HCT116 (cell line): Measurements from ENCODE around the gene BLOC1S5. TPM values are rescaled to one million over a fixed set of nuclear protein-coding genes. Genes with fewer than 3 reads are reported as not detected.

Experiments used
- ATAC-seq: fragments of 200-7000 bp; cut with Tn5 transposase; 2 replicates; pipeline ENCODE4 v1.9.1; 2020; ENCODE audit warnings: mild to moderate bottlenecking, moderate library complexity
- BruUV-seq: library from RNA; stranded (reverse); fragments of 400-500 nt; replicated peaks from 2 replicates; lab custom pipeline; 2021; lab: Mats Ljungman, UMichigan
- CTCF ChIA-PET: fragments of 300-600 bp; sonication (Branson Sonifier 250); formaldehyde crosslinking; loops from one replicate; lab custom pipeline; 2021; ENCODE audit warnings: antibody characterized with exemption; lab: Charles Lee
- POLR2A ChIA-PET: fragments of 300-600, 350-600 bp; sonication (Branson Sonifier 250); formaldehyde crosslinking; loops from one replicate; lab custom pipeline; 2021; ENCODE audit warnings: antibody characterized with exemption; lab: Charles Lee
- RAD21 ChIA-PET, 2 experiments: fragments of 300-600 bp; sonication (Branson Sonifier 250); formaldehyde crosslinking; loops; one replicate each; lab custom pipeline; 2023; ENCODE audit warnings: low total read pairs in 2 of 2; ENCODE audit not compliant: uncharacterized antibody in 2 of 2, unreplicated experiment in 2 of 2, low non-redundant PET in 1 of 2; lab: Charles Lee
- DNase-seq: peaks from one replicate; pipeline ENCODE4 v3.0.0-alpha.2; 2010; ENCODE audit warnings: low read depth, low spot score
- H2AFZ ChIP-seq: fragments of 200-600 bp; shearing (Covaris generic), sonication (generic); 2 replicates; pipeline ENCODE4 v1.6.1; 2017; ENCODE audit warnings: low read depth, mixed run types, mixed read lengths, antibody characterized with exemption, low read length; ENCODE audit not compliant: poor library complexity, severe bottlenecking
- H3K27ac ChIP-seq: 2 replicates; pipeline ENCODE4 v1.5.1; 2012; ENCODE audit warnings: low read depth, low read length
- H3K27me3 ChIP-seq: fragments of 200-600 bp; sonication (generic); 2 replicates; pipeline ENCODE4 v1.6.1; 2016; ENCODE audit warnings: mixed run types, low read length, mixed read lengths; ENCODE audit not compliant: insufficient read depth
- H3K36me3 ChIP-seq, 2 experiments: fragments of 200-500 bp in 1 of 2; fragments of 200-600 bp in 1 of 2; sonication (Bioruptor generic) in 1 of 2; sonication (generic) in 1 of 2; 2 replicates each; pipeline versions ENCODE4 v1.5.1 to v1.6.1; 2014 to 2016; ENCODE audit warnings: low read length in 2 of 2, inconsistent platforms in 1 of 2, mixed read lengths in 1 of 2, mixed run types in 1 of 2; ENCODE audit not compliant: insufficient read depth in 2 of 2, control insufficient read depth in 1 of 2
- H3K4me1 ChIP-seq, 2 experiments: fragments of 200-600 bp in 1 of 2; sonication (generic) in 1 of 2; 2 replicates each; pipeline versions ENCODE4 v1.5.1 to v1.6.1; 2012 to 2017; ENCODE audit warnings: low read length in 2 of 2, inconsistent platforms in 1 of 2, mild to moderate bottlenecking in 1 of 2, mixed read lengths in 1 of 2, mixed run types in 1 of 2, moderate library complexity in 1 of 2; ENCODE audit not compliant: insufficient read depth in 2 of 2, control insufficient read depth in 1 of 2
- H3K4me2 ChIP-seq: fragments of 200-600 bp; sonication (generic); 2 replicates; pipeline ENCODE4 v1.6.1; 2017; ENCODE audit warnings: mixed run types, low read length, mixed read lengths
- H3K4me3 ChIP-seq, 2 experiments: fragments of 200-600 bp in 1 of 2; sonication (generic) in 1 of 2; replicated peaks in 1 of 2; 2 replicates each; pipeline ENCODE4 v1.5.1; 2011 to 2016; ENCODE audit warnings: low read length in 2 of 2, control low read depth in 1 of 2, low read depth in 1 of 2, mild to moderate bottlenecking in 1 of 2, mixed read lengths in 1 of 2, mixed run types in 1 of 2
- H3K79me2 ChIP-seq: fragments of 200-600 bp; sonication (generic); 2 replicates; pipeline ENCODE4 v1.6.1; 2017; ENCODE audit warnings: mild to moderate bottlenecking, mixed run types, low read length, moderate library complexity, mixed read lengths; ENCODE audit not compliant: insufficient read depth
- H3K9ac ChIP-seq: fragments of 200-600 bp; sonication (generic); 2 replicates; pipeline ENCODE4 v1.6.1; 2016; ENCODE audit warnings: low read length, mixed read lengths
- H3K9me2 ChIP-seq: fragments of 200-600 bp; sonication (generic), shearing (Covaris generic); 2 replicates; pipeline ENCODE4 v1.6.1; 2017; ENCODE audit warnings: mixed run types, mild to moderate bottlenecking, moderate library complexity; ENCODE audit not compliant: insufficient read depth
- H3K9me3 ChIP-seq, 2 experiments: fragments of 200-500 bp in 1 of 2; fragments of 200-600 bp in 1 of 2; sonication (Bioruptor generic) in 1 of 2; sonication (generic) in 1 of 2; 2 replicates each; pipeline ENCODE4 v1.6.1; 2014 to 2017; ENCODE audit warnings: low read length in 2 of 2, mixed read lengths in 2 of 2, inconsistent platforms in 1 of 2, low read depth in 1 of 2, mild to moderate bottlenecking in 1 of 2, mixed run types in 1 of 2, moderate library complexity in 1 of 2; ENCODE audit not compliant: control insufficient read depth in 1 of 2, insufficient read depth in 1 of 2
- H4K20me1 ChIP-seq: fragments of 200-600 bp; sonication (generic), shearing (Covaris generic); 2 replicates; pipeline ENCODE4 v1.6.1; 2017; ENCODE audit warnings: mixed run types, mild to moderate bottlenecking, moderate library complexity; ENCODE audit not compliant: insufficient read depth
- CBX3 ChIP-seq: IDR thresholded peaks from 2 replicates; pipeline ENCODE4 v1.6.1; 2012; ENCODE audit warnings: low read depth
- CEBPB ChIP-seq: IDR thresholded peaks from 2 replicates; pipeline ENCODE4 v1.6.1; 2012; ENCODE audit warnings: low read depth
- EGR1 ChIP-seq: IDR thresholded peaks from 2 replicates; pipeline ENCODE4 v1.6.1; 2012; ENCODE audit warnings: low read depth
- ELF1 ChIP-seq: IDR thresholded peaks from 2 replicates; pipeline ENCODE4 v1.6.1; 2012; ENCODE audit warnings: low read depth, borderline replicate concordance
- EZH2 ChIP-seq: fragments of 200-600 bp; sonication (generic); IDR thresholded peaks from 2 replicates; pipeline ENCODE4 v1.6.1; 2017; ENCODE audit warnings: antibody characterized with exemption, mixed run types
- EZH2phosphoT487 ChIP-seq: fragments of 200-600 bp; IDR thresholded peaks from 2 replicates; pipeline ENCODE4 v1.6.1; 2018; ENCODE audit warnings: antibody characterized with exemption, borderline replicate concordance
- FOSL1 ChIP-seq: IDR thresholded peaks from 2 replicates; pipeline ENCODE4 v1.6.1; 2012; ENCODE audit warnings: low read depth
- JUND ChIP-seq: IDR thresholded peaks from 2 replicates; pipeline ENCODE4 v1.6.1; 2012
- POLR2AphosphoS5 ChIP-seq: IDR thresholded peaks from 2 replicates; pipeline ENCODE4 v1.6.1; 2011; ENCODE audit warnings: mild to moderate bottlenecking, low read depth, low read length, moderate library complexity
- SIN3A ChIP-seq: IDR thresholded peaks from 2 replicates; pipeline ENCODE4 v1.6.1; 2012; ENCODE audit warnings: low read depth
- SRF ChIP-seq: IDR thresholded peaks from 2 replicates; pipeline ENCODE4 v1.6.1; 2012; ENCODE audit warnings: low read depth
- YY1 ChIP-seq: IDR thresholded peaks from 2 replicates; pipeline ENCODE4 v1.6.1; 2011; ENCODE audit warnings: low read length, low read depth, moderate library complexity, mild to moderate bottlenecking; ENCODE audit not compliant: insufficient replicate concordance; ENCODE audit errors: extremely low read depth
- ZFX ChIP-seq: fragments of 450-650 bp; IDR thresholded peaks from 2 replicates; pipeline ENCODE4 v1.6.1; 2017
- ZNF274 ChIP-seq: fragments of 200-500 bp; sonication (Bioruptor generic); IDR thresholded peaks from 2 replicates; pipeline ENCODE4 v1.6.1; 2014; ENCODE audit warnings: mild to moderate bottlenecking, low read depth, low read length, inconsistent platforms
- intact Hi-C: fragments of 100-400 bp; cut with micrococcal nuclease; formaldehyde crosslinking; loops from 2 replicates; pipeline ENCODE4 v1.10.0; 2022
- total RNA-seq: library from RNA; stranded (reverse); gene quantifications from one replicate; pipeline ENCODE4 v1.2.1, GENCODE V29; 2021; ENCODE audit not compliant: unreplicated experiment
- TF ChIP-seq, protein P1 (sequence below): IDR thresholded peaks from 2 replicates; pipeline ENCODE4 v1.6.1; 2012
- TF ChIP-seq, protein P2 (sequence below): IDR thresholded peaks from 2 replicates; pipeline ENCODE4 v1.6.1; 2012; ENCODE audit warnings: low read depth
- TF ChIP-seq, protein P3 (sequence below): IDR thresholded peaks from 2 replicates; pipeline ENCODE4 v1.6.1; 2012
- TF ChIP-seq, protein P4 (sequence below), 3 experiments: fragments of 200-600 bp in 1 of 3; sonication (generic) in 1 of 3; IDR thresholded peaks in 2 of 3; conservative IDR thresholded peaks in 1 of 3; 2 replicates each; pipeline ENCODE4 v1.5.1; 2012 to 2017; ENCODE audit warnings: low read depth in 2 of 3, low read length in 2 of 3, antibody characterized with exemption in 1 of 3, borderline replicate concordance in 1 of 3, control low read depth in 1 of 3, mild to moderate bottlenecking in 1 of 3, mixed read lengths in 1 of 3, mixed run types in 1 of 3, moderate library complexity in 1 of 3; ENCODE audit not compliant: insufficient read depth in 1 of 3

Gene BLOC1S5
- total RNA-seq, 1 experiment from 2014 or later, result 12.0 TPM

DNA sequence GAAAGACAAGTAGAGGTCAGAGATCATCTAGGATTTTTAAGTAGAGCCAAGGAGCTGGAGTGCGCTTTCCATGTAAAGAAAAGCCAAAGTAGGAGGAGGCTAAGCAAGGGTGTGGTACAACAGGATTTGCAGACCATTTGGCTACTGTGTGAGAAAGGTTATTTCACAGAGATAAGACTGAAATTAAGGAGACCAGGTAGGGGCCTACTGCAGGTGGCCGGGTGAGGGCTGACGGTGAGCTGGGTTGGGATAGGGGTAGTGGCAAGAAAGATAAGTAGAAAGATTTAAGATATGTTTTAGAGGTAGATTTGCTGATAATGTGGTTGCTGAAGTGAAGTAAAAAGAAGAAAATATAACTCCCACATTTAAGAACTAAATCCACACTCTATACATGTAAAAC, 3.8 kb downstream of the BLOC1S5 start:
- ChIA-PET POLR2A (no interaction called here), RAD21 (no interaction called here)
- no peak for ATAC-seq
- Histone ChIP-seq H3K9me2 (no peaks in the 10 kb centered on the region), H3K4me3 (no peak overlapping the region), H3K27me3 (no peaks in the 10 kb centered on the region)
- TF ChIP-seq SRF, result no peak
- no peak for TF ChIP-seq POLR2AphosphoS5
- no peak for TF ChIP-seq FOSL1
- no peak for TF ChIP-seq YY1
- no peak for TF ChIP-seq ZFX
- TF ChIP-seq, protein P1, sequence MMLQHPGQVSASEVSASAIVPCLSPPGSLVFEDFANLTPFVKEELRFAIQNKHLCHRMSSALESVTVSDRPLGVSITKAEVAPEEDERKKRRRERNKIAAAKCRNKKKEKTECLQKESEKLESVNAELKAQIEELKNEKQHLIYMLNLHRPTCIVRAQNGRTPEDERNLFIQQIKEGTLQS, result no peak
- no peak for TF ChIP-seq EZH2phosphoT487
- TF ChIP-seq, protein P2, sequence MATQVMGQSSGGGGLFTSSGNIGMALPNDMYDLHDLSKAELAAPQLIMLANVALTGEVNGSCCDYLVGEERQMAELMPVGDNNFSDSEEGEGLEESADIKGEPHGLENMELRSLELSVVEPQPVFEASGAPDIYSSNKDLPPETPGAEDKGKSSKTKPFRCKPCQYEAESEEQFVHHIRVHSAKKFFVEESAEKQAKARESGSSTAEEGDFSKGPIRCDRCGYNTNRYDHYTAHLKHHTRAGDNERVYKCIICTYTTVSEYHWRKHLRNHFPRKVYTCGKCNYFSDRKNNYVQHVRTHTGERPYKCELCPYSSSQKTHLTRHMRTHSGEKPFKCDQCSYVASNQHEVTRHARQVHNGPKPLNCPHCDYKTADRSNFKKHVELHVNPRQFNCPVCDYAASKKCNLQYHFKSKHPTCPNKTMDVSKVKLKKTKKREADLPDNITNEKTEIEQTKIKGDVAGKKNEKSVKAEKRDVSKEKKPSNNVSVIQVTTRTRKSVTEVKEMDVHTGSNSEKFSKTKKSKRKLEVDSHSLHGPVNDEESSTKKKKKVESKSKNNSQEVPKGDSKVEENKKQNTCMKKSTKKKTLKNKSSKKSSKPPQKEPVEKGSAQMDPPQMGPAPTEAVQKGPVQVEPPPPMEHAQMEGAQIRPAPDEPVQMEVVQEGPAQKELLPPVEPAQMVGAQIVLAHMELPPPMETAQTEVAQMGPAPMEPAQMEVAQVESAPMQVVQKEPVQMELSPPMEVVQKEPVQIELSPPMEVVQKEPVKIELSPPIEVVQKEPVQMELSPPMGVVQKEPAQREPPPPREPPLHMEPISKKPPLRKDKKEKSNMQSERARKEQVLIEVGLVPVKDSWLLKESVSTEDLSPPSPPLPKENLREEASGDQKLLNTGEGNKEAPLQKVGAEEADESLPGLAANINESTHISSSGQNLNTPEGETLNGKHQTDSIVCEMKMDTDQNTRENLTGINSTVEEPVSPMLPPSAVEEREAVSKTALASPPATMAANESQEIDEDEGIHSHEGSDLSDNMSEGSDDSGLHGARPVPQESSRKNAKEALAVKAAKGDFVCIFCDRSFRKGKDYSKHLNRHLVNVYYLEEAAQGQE, result no peak
- TF ChIP-seq ZNF274, result no peak
- TF ChIP-seq CBX3, result no peak
- TF ChIP-seq EGR1, result no peak
- TF ChIP-seq SIN3A, result no peak
- no peak for TF ChIP-seq JUND
- no peak for TF ChIP-seq ELF1
- TF ChIP-seq, protein P3, sequence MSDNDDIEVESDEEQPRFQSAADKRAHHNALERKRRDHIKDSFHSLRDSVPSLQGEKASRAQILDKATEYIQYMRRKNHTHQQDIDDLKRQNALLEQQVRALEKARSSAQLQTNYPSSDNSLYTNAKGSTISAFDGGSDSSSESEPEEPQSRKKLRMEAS, result no peak
- TF ChIP-seq EZH2, result no peak
- TF ChIP-seq, protein P4, sequence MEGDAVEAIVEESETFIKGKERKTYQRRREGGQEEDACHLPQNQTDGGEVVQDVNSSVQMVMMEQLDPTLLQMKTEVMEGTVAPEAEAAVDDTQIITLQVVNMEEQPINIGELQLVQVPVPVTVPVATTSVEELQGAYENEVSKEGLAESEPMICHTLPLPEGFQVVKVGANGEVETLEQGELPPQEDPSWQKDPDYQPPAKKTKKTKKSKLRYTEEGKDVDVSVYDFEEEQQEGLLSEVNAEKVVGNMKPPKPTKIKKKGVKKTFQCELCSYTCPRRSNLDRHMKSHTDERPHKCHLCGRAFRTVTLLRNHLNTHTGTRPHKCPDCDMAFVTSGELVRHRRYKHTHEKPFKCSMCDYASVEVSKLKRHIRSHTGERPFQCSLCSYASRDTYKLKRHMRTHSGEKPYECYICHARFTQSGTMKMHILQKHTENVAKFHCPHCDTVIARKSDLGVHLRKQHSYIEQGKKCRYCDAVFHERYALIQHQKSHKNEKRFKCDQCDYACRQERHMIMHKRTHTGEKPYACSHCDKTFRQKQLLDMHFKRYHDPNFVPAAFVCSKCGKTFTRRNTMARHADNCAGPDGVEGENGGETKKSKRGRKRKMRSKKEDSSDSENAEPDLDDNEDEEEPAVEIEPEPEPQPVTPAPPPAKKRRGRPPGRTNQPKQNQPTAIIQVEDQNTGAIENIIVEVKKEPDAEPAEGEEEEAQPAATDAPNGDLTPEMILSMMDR (IDR thresholded peaks at IDR 0.05 in 2 of 3, conservative IDR thresholded peaks at IDR 0.05 in 1 of 3; ENCODE audit: borderline replicate concordance in 1 of 3, insufficient read depth in 1 of 3, low read depth in 2 of 3, low read length in 2 of 3), result no peak
- TF ChIP-seq CEBPB, result no peak
- TF ChIP-seq, all 23 proteins: peak for 0
- CTCF ChIA-PET, result no interaction called here
- no peak overlapping the region for H3K4me2 ChIP-seq
- BruUV-seq, result no TSS peak
- no peak overlapping the region for H3K9ac ChIP-seq
- intact Hi-C loops, result no loop called here
- H3K79me2 ChIP-seq, result peaks cover 6% of the 10 kb centered on the region; the same call in 1 of the 2 replicates
- no peaks in the 10 kb centered on the region for H4K20me1 ChIP-seq
- H3K27ac ChIP-seq, result no peak overlapping the region
- peaks cover 3 to 4% of the 10 kb centered on the region in 2 experiments; a peak in 2 of 4 replicates for H3K36me3 ChIP-seq
- no peaks in the 10 kb centered on the region for H3K9me3 ChIP-seq
- no peak overlapping the region for H2AFZ ChIP-seq
- peaks cover 5 to 13% of the 10 kb centered on the region in 2 experiments for H3K4me1 ChIP-seq
- DNase-seq, result no peak
